AG09319 (cell line): ENCODE measurements around the gene CSRNP3.

ENCODE experiments used
- DNase-seq: peaks from one replicate; pipeline ENCODE4 v3.0.0-alpha.2; 2010; ENCODE audit warnings: low read depth; ENCODE audit errors: extremely low read depth
- TF ChIP-seq, protein P1 (sequence below): IDR thresholded peaks from 2 replicates; pipeline ENCODE4 v1.5.1; 2011; ENCODE audit warnings: low read depth, mild to moderate bottlenecking, inconsistent platforms, low read length, moderate library complexity

The CSRNP3 gene

DNA sequence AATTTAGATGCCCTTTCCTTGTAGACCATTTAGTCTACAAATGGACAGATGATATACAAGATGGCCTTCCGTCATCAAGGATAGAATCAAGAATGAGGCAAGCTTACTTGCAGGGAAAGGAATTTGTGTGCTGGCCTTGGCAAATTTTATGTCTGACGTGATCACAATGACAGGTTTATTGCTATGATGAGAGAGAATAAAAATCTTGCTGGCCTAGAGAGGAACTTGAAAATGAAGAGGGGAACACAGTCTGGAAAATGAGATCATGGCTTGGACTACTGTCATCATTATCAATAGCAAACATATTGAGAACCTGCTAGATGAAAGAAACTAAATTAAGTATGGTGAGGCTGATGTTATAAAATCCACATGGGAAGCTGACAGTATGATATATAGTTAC lies 66.0 kb downstream of the CSRNP3 start:
- TF ChIP-seq, protein P1, sequence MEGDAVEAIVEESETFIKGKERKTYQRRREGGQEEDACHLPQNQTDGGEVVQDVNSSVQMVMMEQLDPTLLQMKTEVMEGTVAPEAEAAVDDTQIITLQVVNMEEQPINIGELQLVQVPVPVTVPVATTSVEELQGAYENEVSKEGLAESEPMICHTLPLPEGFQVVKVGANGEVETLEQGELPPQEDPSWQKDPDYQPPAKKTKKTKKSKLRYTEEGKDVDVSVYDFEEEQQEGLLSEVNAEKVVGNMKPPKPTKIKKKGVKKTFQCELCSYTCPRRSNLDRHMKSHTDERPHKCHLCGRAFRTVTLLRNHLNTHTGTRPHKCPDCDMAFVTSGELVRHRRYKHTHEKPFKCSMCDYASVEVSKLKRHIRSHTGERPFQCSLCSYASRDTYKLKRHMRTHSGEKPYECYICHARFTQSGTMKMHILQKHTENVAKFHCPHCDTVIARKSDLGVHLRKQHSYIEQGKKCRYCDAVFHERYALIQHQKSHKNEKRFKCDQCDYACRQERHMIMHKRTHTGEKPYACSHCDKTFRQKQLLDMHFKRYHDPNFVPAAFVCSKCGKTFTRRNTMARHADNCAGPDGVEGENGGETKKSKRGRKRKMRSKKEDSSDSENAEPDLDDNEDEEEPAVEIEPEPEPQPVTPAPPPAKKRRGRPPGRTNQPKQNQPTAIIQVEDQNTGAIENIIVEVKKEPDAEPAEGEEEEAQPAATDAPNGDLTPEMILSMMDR: no peak
- no peak for DNase-seq

DNA sequence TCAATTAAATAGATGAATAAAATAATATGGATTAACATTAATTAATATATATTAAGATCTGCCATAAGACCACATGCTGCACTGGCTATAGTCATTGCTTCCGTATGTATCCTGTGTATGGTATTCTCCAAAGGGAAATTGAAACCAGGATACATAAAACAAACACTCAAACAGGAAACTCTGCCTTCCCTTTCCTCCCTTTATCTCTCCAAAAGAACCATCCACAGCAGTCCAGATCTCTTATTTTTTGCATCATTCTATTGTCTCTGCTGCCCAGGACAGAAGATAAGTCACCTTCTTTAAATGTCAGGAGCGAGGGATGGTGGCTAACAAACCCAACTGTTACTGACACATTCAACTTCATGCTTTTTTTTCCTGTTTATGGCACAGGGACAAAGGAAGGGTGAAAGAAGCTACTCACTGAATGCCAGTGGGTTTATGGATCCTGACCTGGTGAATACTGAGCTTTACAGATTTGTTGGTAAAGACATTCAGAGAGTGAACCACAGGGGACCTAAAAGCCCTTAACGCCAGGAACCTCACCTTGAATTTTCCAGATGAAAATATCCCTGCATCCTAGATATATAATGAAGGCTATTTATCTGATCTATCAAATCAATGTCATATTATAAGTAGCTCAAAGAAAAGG lies 67.5 kb downstream of the CSRNP3 start:
- DNase-seq: no peak

DNA sequence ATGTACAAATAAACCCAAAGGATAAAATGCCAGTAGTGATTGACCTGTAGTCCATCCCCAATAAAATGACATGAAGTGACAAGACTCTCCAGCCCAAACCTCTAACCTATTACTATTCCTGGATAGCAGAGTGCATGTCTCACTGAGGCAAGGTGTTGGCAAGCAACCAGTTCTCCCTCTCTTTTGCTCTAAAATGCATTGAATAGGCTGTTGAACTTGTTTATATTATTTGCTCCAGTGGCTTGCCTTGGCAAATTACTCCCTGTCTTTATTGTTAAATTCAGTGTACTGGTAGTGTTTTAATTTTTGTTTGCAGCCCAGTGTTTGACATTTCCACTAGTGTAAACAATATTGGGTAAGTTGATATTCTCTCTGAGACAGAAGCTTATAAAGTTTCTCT lies 70.5 kb downstream of the CSRNP3 start:
- DNase-seq: no peak
- TF ChIP-seq, protein P1: no peak

More for the DNA sequence above, 67.5 kb downstream of the CSRNP3 start:
- TF ChIP-seq, protein P1: no peak

DNA sequence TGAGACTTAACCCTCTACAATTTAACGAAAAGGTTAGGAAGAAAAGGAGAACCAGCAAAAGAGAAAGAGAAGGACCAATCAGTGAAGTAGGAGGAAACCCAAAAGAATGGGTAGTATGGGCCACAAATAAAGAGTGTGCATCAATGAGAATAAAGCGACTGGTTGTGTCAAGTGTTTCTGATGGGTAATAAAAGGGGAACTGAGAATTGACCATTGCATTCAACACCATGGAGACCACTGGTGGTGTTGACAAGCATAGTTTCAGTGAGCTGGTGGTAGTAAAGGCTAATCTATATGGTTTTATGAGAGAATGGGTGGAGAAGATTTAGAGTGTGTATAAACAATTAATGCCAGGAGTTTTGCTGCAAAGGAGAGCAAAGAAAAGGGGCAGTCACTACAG lies 75.4 kb downstream of the CSRNP3 start:
- TF ChIP-seq, protein P1: no peak
- no peak for DNase-seq

DNA sequence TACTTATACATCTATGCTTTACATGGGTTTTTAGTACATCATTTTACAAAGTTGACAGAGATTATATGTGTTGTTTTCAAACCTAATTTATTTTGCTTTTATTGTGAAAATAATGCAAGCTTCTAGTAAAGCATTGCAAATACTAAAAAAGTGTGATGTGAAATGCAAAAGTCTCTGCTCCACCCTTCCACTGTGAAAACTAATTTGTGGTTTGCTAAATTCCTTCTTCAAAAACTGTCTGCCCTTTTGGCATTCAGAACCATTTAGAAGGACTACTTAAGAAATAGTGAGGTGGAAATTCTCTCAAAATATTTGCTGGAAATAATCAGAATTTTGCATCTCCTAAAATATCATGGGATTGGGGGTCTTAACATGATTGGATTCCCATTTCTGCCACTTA lies 78.4 kb downstream of the CSRNP3 start:
- no peak for DNase-seq
- TF ChIP-seq, protein P1: no peak

DNA sequence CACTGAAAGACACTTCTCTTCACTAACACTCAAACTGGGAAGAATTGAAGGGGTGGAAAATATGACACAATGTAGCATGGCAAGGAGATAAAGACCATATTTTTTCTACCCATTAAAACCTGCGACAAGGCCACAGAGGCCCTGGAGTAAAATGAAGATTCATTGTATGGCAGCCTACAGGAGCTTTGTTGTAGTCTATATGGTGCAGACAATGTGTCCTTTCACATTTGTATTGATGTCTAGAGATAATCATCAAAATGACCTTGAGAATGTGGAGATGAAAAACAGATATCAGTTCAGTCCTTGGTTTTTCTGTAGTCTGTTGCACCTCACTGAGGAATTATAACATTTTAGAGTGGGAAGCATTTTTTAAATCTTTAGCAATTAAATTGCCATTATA lies 80.1 kb downstream of the CSRNP3 start:
- DNase-seq: no peak
- TF ChIP-seq, protein P1: no peak

DNA sequence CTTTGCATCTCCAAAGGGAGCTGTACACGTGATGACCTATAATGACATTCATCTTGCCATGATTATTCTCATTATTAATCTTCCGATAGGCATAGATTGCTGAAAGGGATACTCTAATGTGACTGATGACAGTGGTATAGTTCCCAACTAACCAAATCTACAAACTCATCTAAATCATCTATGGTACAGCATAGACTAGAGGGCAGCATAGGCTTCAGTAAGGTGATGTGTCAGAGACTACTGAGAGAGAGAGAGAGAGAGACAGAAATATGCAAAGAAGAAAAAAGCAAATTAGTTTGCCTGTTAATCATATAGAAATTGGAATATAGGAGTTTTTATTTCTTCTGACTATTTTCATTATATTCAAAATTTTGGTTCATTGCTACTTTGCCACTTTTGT lies 89.3 kb downstream of the CSRNP3 start:
- DNase-seq: no peak
- TF ChIP-seq, protein P1: no peak; the same call in 1 of the 2 replicates
